Upper lobe of right lung (tissue), 1 donor: ENCODE results near the gene ZNF324B. TPM values are rescaled to one million over a fixed set of nuclear protein-coding genes. Genes with fewer than 3 reads are reported as not detected.

ENCODE experiments used
- ATAC-seq: fragments of 200-7000 bp; cut with Tn5 transposase; one replicate; pipeline ENCODE4 v1.9.1; 2020; ENCODE audit warnings: mild to moderate bottlenecking, moderate library complexity
- DNase-seq: peaks from one replicate; pipeline ENCODE4 v3.0.0-alpha.2; 2020
- H3K27ac ChIP-seq: fragments of 200-600 bp; one replicate; pipeline ENCODE4 v1.8.0; 2022
- H3K27me3 ChIP-seq: fragments of 200-600 bp; one replicate; pipeline ENCODE4 v1.8.0; 2022; ENCODE audit warnings: mild to moderate bottlenecking
- H3K36me3 ChIP-seq: fragments of 200-600 bp; one replicate; pipeline ENCODE4 v1.8.0; 2022
- H3K4me1 ChIP-seq: fragments of 200-600 bp; one replicate; pipeline ENCODE4 v1.8.0; 2022
- H3K4me3 ChIP-seq: fragments of 200-600 bp; one replicate; pipeline ENCODE4 v1.8.0; 2022; ENCODE audit warnings: mild to moderate bottlenecking
- H3K9me3 ChIP-seq: fragments of 200-600 bp; one replicate; pipeline ENCODE4 v1.8.0; 2022
- intact Hi-C: fragments of 100-400 bp; cut with DNase I; formaldehyde crosslinking; loops from one replicate; pipeline ENCODE4 v1.11.0; 2022
- total RNA-seq: library from RNA; stranded (reverse); fragmentation: NEBNext Ultra II Directional; extraction: Animal tissue kit (Norgen Biotek cat#: 25700); gene quantifications from one replicate; pipeline ENCODE4 v1.2.1, GENCODE V29; 2021
- TF ChIP-seq, protein P1 (sequence below): fragments of 200-600 bp; IDR thresholded peaks from one replicate; pipeline ENCODE4 v1.8.0; 2022; ENCODE audit warnings: antibody characterized with exemption
- donor health status: DM: no; HTN: yes; CAD: no; lungs with severe emphysema.

Gene ZNF324B
- total RNA-seq, 1 donor from 2014 or later: 6.9 TPM

DNA sequence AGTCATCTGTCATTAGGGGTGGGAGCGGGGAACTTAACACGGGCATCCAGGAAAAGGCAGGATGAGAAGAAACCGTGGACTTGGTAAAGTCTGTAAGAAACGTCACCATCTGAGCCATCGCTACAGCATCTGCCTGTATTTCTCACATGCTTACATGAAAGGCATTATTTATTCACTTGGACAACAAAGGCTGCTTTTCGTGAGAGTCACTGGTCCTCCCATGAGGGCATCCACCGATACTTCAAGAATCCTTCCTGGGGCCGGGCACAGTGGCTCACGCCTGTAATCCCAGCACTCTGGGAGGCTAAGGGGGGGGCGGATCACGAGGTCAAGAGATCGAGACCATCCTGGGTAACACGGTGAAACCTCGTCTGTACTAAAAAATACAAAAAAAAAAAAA is 40.8 kb downstream of the ZNF324B start:
- H3K27me3 ChIP-seq: no peaks in the 10 kb centered on the region
- ATAC-seq: no peak
- H3K4me3 ChIP-seq: no peak overlapping the region
- H3K27ac ChIP-seq: no peak overlapping the region
- no peaks in the 10 kb centered on the region for H3K36me3 ChIP-seq
- intact Hi-C loops: no loop called here
- H3K9me3 ChIP-seq: no peaks in the 10 kb centered on the region
- TF ChIP-seq, protein P1, sequence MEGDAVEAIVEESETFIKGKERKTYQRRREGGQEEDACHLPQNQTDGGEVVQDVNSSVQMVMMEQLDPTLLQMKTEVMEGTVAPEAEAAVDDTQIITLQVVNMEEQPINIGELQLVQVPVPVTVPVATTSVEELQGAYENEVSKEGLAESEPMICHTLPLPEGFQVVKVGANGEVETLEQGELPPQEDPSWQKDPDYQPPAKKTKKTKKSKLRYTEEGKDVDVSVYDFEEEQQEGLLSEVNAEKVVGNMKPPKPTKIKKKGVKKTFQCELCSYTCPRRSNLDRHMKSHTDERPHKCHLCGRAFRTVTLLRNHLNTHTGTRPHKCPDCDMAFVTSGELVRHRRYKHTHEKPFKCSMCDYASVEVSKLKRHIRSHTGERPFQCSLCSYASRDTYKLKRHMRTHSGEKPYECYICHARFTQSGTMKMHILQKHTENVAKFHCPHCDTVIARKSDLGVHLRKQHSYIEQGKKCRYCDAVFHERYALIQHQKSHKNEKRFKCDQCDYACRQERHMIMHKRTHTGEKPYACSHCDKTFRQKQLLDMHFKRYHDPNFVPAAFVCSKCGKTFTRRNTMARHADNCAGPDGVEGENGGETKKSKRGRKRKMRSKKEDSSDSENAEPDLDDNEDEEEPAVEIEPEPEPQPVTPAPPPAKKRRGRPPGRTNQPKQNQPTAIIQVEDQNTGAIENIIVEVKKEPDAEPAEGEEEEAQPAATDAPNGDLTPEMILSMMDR: no peak
- no peak for DNase-seq
- no peaks in the 10 kb centered on the region for H3K4me1 ChIP-seq

DNA sequence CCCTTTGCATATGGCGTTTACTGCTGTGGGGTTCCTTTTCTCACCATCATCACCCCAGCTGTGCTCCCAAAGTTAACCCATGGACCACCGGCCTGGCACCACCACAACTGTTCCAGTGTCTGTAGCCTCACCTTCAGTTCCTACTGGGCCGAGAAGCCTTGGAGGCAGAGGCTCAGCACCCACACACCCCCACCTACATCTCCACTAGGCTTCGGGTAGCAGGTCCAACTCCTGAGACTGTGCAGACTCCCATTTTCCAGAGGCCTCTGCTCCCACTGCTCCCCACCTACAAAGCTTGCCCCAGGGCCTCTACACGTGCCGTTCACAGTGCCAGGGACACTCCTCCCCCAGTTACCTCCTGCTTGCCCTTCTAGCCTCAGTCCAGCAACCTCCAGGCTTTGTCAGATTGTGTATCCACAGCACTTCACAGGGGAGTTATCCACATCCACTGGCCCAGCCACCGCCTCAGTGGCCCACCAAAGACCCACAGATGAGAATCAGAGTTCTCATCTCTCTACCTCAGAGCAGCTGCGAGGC is 46.3 kb downstream of the ZNF324B start:
- DNase-seq (no peak), ATAC-seq (no peak)
- Histone ChIP-seq H3K4me1 (peaks cover 15% of the 10 kb centered on the region), H3K4me3 (no peak overlapping the region), H3K36me3 (no peaks in the 10 kb centered on the region), H3K27me3 (no peaks in the 10 kb centered on the region), H3K27ac (no peak overlapping the region), H3K9me3 (no peaks in the 10 kb centered on the region)
- intact Hi-C loops: no loop called here
- TF ChIP-seq, protein P1: no peak

DNA sequence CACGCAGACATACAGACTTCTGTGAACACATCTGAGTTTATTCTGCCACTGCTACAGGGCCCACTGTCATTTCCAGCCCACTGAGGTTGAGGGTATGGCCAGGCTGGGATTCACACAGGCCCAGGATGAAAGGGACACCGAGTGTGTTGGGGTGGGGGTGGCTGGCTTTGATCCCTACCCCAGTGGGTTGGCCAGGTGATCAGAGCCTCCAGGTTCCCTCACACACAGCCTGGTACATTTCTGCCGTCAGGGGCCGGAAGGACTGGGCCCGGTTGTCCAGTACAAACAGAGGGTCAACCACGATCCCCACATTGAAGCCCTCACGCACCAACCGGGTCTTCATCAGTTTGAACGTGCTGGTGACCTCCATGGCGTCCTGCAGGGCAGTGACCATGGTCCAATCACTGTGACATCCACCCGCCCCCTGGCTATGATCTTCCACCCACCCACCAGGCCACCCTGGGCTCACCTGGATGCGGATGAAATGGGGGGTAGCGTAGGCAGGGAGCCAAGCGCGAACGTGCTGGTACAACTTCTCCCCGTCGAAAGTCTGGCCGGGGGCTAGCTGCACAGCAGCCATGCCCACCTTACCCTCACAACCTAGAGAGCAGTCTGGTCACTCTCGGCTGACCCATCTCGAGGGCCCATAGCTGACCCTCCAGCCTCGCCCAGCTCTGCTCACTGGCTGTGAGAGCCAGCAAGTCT is 47.0 kb downstream of the ZNF324B start:
- Histone ChIP-seq H3K27ac (peak overlapping the region; percentile 33), H3K4me3 (peak overlapping the region; percentile 73), H3K27me3 (no peaks in the 10 kb centered on the region), H3K36me3 (no peaks in the 10 kb centered on the region), H3K9me3 (no peaks in the 10 kb centered on the region), H3K4me1 (peaks cover 15% of the 10 kb centered on the region)
- TF ChIP-seq, protein P1: no peak
- DNase-seq (peak; percentile 71), ATAC-seq (peak; percentile 1)
- intact Hi-C loops: no loop called here

DNA sequence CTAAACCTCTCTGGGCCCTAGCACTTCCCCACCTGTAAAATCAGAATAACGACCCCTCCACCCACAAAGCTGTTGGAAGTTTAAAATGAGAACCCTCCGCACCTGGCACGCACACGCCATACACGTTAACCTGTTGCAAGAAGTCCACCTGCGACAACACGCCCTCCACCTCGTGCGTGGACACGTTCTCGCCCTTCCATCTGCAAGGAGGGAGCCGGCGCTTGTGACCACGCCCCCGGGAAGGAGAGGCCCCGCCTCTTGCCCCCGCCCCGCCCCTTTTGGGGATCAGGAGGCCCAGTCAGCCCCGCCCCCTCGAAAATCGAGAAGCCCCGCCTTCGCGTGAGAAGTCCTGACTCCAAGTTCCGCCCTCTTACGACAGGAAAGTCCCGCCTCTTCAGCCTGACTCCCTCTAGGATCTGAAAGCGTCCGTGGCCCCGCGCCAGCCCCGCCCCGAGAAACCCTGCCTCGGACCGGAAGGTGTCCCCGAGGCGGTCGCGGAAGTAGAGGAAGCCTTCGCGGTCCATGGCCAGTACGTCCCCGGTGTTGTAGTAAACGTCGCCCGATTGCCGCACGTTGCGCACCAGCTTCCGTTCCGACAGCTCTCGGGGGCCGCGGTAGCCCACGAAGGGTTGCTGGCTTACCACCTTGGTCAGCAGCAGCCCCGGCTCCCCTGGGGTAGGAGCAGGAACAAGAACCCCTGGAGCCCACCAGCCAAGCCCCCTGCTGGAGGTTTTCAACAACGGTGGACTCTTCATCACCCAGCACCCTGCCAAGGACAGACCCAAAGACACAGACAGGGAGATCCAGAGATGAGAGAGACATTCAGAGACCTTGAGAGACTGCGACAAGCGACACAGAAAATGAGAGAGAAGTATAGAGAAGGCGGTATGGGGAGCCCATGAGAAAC is 47.9 kb downstream of the ZNF324B start:
- DNase-seq: peak; percentile 100
- TF ChIP-seq, protein P1: peak; percentile 30
- Histone ChIP-seq H3K4me1 (peaks cover 15% of the 10 kb centered on the region), H3K4me3 (peak overlapping the region; percentile 73), H3K9me3 (no peaks in the 10 kb centered on the region), H3K27ac (peak overlapping the region; percentile 88), H3K27me3 (no peaks in the 10 kb centered on the region), H3K36me3 (no peaks in the 10 kb centered on the region)
- peak; percentile 97 for ATAC-seq
- intact Hi-C loops: no loop called here

DNA sequence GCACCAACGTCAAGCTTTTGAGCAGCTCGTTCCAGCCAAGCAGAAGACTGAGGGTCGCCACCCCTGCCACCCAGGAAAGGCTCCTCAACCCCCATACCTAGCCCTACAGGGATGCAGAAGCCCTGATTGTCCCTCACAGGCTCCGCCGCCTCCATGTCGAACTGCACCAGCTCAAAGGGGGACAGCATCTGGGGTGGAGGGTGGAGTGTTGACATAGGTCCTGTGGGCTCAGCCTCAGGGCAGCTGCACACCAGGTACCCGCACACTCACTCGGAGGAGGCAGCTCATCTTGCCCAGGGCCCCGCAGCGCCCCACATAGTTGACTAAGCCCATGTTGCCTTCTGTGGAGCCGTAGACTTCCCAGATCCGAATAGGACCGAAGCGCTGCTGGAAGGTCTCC is 48.8 kb downstream of the ZNF324B start:
- no peak for ATAC-seq
- Histone ChIP-seq H3K4me3 (peak overlapping the region; percentile 73), H3K27ac (no peak overlapping the region), H3K4me1 (peaks cover 15% of the 10 kb centered on the region), H3K36me3 (no peaks in the 10 kb centered on the region), H3K27me3 (no peaks in the 10 kb centered on the region), H3K9me3 (no peaks in the 10 kb centered on the region)
- DNase-seq: no peak
- TF ChIP-seq, protein P1: no peak
- intact Hi-C loops: no loop called here

Other genes starting within 250 kb of the ZNF324B start
- gene ZNF544, start 222.7 kb upstream of the ZNF324B start, total RNA-seq: 27.0 TPM
- 6.0 TPM for gene ZNF8, start 172.7 kb upstream of the ZNF324B start, total RNA-seq
- gene ERVK3-1, start 146.2 kb upstream of the ZNF324B start, total RNA-seq: 34.8 TPM
- gene ZSCAN22, start 124.6 kb upstream of the ZNF324B start, total RNA-seq: 4.0 TPM
- 12.7 TPM for gene A1BG, start 98.1 kb upstream of the ZNF324B start, total RNA-seq
- gene ZNF497, start 88.9 kb upstream of the ZNF324B start, total RNA-seq: 1.4 TPM
- 1.6 TPM for gene ZNF837, start 70.6 kb upstream of the ZNF324B start, total RNA-seq
- gene RPS5, start 64.4 kb upstream of the ZNF324B start, total RNA-seq: 721 TPM
- gene RNF225, start 56.0 kb upstream of the ZNF324B start, total RNA-seq: 0.55 TPM
- gene ZNF584, start 43.0 kb upstream of the ZNF324B start, total RNA-seq: 9.5 TPM
- 5.1 TPM for gene ZNF132, start 11.5 kb upstream of the ZNF324B start, total RNA-seq
- gene ZNF324, start 15.5 kb downstream of the ZNF324B start, total RNA-seq: 11.7 TPM
- 8.8 TPM for gene ZNF446, start 24.7 kb downstream of the ZNF324B start, total RNA-seq
- gene SLC27A5, start 60.4 kb downstream of the ZNF324B start, total RNA-seq: 4.7 TPM
- gene ZBTB45, start 68.2 kb downstream of the ZNF324B start, total RNA-seq: 14.1 TPM
- gene TRIM28, start 92.4 kb downstream of the ZNF324B start, total RNA-seq: 199 TPM
- 96.5 TPM for gene CHMP2A, start 103.5 kb downstream of the ZNF324B start, total RNA-seq
- gene UBE2M, start 107.0 kb downstream of the ZNF324B start, total RNA-seq: 53.8 TPM
- 44.3 TPM for gene MZF1, start 121.7 kb downstream of the ZNF324B start, total RNA-seq